ENCODE results near the gene ATRX.
"Not testable (repeated sequence)": the region's sequence is repeated elsewhere in the genome, so short reads cannot be mapped to it uniquely, and the experiment has no call there.

ATRX gene

GRCh38 chrX:77731821-77732419 is 54.1 kb downstream of the ATRX start:
- DNase-seq (ENCODE audit: low read depth) = no peak

DNA sequence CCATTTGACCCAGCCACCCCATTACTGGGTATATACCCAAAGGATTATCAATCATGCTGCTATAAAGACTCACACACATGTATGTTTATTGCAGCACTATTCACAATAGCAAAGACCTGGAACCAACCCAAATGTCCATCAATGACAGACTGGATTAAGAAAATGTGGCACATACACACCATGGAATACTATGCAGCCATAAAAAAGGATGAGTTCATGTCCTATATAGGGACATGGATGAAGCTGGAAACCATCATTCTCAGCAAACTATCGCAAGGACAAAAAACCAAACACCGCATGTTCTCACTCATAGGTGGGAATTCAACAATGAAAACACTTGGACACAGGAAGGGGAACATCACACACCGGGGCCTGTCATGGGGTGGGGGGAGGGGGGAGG is 59.9 kb downstream of the ATRX start:
- DNase-seq (ENCODE audit: low read depth) = not testable (repeated sequence)

- no peak for DNase-seq (ENCODE audit: low read depth)
These were observed 62.3 kb downstream of the ATRX start for GRCh38 chrX:77723681-77724080.

DNA sequence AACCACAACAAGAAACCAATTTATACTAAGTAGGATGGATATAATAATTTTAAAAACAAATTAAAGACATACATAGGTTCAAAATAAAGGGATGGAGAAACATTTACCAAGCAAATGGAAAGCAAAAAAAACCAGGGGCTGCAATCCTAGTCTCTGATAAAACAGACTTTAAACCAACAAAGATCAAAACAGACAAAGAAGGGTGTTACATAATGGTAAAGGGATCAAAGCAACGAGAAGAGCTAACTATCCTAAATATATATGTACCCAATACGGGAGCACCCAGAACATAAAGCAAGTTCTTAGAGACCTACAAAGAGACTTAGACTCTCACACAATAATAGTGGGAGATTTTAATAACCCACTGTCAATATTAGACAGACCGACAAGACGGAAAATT is 66.6 kb downstream of the ATRX start:
- no peak for DNase-seq (ENCODE audit: low read depth)

- DNase-seq (ENCODE audit: low read depth) = no peak
These were observed 81.1 kb downstream of the ATRX start for GRCh38 chrX:77704881-77705280.

GRCh38 chrX:77698242-77698641 is 87.8 kb downstream of the ATRX start:
- DNase-seq (ENCODE audit: low read depth) = no peak

DNA sequence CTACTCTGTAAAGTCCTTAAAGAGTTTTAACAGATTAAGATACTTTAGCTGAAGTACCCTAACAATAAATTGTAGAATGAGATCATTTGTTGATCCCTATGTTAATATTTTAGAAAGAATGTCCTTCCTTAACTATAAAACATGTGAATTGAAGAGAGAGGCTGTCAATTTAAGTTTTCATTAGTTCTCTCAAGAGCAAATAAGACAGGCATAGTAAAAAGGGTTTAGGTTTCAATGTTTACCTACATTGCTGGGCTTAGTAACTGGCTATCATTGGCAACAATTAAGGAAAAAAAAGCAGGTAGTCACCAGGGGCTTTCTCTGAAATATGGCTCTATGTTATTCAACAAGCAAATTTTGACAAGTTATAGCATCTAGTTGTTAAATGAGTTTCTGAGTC is 91.5 kb downstream of the ATRX start:
- no peak for DNase-seq (ENCODE audit: low read depth)

DNA sequence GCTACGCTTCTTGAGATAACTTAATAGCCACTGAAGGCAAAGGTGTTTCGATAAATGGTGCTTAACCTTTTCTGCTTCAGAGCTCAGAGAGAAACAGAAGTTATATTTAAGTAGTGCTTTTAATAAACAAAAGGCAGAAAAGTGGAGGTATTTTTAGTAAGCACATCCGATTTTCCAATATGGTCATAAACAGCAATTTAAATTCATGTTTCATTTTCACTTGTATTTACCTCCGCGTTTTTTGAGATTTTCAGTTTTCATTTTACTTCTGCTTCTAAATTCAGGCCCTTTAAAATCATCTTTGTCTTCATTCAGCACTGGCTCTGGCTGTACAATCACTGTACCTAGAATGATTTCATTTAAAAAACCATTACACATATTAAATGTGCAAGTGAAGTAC is 92.4 kb downstream of the ATRX start:
- DNase-seq (ENCODE audit: low read depth) = no peak

GRCh38 chrX:77691916-77692315 is 94.1 kb downstream of the ATRX start:
- DNase-seq (ENCODE audit: low read depth) = no peak

DNA sequence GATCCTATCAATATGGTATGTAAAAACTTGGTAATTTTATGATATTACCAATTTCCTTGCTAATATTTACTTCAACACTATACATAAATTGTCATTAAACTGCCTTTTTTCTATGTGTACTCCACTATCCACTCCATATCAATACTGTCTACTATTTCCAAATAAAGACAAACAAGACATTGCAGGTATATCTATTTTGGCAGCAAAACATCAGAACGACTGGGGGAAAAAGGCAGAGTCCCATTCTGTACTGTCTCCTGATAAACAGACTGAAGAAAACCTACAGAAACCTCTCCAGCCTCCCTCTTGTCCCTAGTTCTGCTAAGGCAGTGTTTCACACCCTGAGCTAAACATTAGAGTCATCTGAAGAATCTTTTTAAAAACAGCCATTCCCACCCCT is 96.6 kb downstream of the ATRX start:
- no peak for DNase-seq (ENCODE audit: low read depth)

DNA sequence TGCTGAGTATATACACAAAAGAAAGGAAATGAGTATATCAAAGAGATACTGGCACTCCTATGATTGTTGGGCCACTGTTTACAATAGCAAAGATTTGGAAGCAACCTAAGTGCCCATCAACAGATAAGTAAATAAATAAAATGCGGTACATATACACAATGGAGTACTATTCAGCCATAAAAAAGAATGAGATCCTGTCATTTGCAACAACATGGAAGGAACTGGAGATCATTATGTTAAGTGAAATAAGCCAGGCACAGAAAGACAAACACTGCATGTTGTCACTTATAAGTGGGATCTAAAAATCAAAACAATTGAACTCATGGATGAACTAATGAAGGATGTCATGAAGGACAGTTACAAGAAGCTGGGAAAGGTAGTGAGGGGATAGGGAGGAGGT is 100.3 kb downstream of the ATRX start:
- DNase-seq (ENCODE audit: low read depth) = not testable (repeated sequence)

- DNase-seq (ENCODE audit: low read depth) = no peak
These were observed 106.9 kb downstream of the ATRX start for GRCh38 chrX:77679144-77679543.

DNA sequence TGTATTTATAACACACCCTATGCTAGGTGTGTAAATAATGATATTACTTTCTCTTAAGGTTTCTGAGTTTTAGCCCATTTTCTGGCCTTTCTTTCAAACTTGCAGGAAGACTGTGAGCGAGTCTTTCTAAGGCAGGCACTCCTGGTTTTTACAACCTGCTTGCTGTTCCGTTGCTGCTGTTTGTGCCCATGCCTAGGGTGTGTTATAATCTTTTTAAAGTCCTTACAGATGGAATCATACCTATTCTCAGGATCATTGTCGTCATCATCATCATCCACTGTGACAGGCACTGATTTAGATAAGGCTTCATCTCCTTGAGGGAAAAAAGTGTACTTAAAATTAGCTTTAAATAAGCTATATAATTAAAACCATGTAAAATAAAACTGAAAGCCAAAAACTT is 110.0 kb downstream of the ATRX start:
- DNase-seq (ENCODE audit: low read depth) = no peak

- DNase-seq (ENCODE audit: low read depth) = no peak
These were observed 117.4 kb downstream of the ATRX start for GRCh38 chrX:77668391-77669237.

GRCh38 chrX:77658886-77659285 is 127.1 kb downstream of the ATRX start:
- no peak for DNase-seq (ENCODE audit: low read depth)

GRCh38 chrX:77652095-77652494 is 133.9 kb downstream of the ATRX start:
- no peak for DNase-seq (ENCODE audit: low read depth)

GRCh38 chrX:77640702-77641101 is 145.3 kb downstream of the ATRX start:
- no peak for DNase-seq (ENCODE audit: low read depth)

DNA sequence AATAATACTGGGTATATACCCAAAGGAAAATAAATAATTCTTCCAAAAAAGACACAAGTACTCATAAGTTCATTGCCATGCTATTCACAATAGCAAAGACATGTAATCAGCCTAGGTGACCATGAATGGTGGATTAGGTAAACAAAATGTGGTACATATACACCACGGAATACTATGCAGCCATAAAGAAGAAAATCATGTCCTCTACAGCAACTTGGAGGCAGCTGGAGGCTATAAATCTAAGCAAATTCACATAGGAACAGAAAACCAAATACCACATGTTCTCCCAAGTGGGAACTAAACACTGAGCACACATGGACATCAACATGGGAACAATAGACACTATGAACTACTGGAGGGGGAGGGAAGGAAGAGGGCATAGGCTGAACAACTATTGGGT is 146.2 kb downstream of the ATRX start:
- DNase-seq (ENCODE audit: low read depth) = no peak

DNA sequence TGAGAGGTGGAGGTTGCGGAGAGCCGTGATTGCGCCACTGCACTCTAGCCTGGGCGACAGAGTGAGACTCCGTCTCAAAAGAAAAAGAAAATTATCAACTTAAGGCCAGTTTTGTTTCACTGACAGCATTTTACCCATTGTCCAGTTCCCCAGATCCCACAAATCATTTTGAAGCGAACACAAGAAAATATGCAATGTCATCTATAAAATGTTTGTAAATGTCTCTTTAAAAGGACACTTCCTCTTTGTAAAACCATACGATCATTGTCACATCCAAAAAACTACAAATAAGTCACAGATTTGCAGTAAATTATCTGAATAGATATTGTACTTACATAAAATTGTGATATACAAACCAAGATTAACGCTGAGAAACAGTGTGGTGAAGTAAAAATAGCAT is 147.6 kb downstream of the ATRX start:
- DNase-seq (ENCODE audit: low read depth) = no peak

DNA sequence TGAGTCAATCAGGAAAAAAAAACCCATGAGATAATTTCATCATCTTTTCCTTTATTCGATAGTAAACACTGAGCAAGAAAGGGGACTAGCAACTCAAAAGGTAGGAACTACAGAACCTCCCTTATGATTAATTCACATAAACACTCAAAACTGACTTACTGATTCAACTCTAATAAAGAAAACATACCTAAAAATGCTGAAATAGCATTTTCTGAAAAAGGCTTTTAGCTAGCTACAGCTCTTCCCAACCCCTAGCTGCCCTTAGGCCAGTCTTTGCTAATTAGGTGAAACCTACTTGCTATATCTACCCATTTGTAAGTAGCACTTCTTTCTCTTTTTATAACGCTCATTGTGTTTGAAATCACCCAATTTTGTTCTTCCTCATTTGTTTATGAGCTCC is 150.6 kb downstream of the ATRX start:
- no peak for DNase-seq (ENCODE audit: low read depth)

DNA sequence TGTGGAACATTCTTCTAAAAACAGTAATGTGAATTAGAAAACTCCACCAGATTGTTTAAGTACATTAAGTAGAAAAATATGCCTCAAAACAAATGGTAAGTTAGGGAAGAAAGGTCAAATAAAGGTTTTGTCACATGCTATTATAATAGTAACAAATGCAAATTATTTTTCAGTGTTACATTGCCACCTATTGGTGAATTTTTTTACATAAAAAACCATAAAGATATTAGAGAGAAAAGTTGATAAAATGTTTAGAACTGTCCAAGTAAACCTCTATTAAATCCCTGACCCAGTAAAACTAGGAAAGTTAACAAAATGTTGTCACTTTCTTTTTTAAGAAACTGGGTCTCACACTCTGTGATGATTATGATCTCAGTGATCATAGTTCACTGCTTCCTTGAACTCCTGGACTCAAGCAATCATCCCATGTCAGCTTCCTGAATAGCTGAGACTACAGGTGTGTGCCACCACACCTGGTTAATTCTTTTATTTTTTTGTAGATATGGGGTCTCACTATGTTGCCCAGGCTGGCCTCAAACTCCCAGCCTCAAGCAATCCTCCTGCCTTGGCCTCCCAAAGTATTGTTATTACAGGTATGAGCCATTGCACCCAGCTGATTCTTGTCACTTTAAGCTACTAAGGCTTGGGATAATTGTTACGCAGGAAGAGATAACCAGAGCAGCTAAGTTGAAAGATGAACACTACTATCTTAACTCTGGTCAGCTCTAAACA is 157.6 kb downstream of the ATRX start:
- DNase-seq (ENCODE audit: low read depth) = no peak

- DNase-seq (ENCODE audit: low read depth) = no peak
These were observed 163.3 kb downstream of the ATRX start for GRCh38 chrX:77622672-77623071.

DNA sequence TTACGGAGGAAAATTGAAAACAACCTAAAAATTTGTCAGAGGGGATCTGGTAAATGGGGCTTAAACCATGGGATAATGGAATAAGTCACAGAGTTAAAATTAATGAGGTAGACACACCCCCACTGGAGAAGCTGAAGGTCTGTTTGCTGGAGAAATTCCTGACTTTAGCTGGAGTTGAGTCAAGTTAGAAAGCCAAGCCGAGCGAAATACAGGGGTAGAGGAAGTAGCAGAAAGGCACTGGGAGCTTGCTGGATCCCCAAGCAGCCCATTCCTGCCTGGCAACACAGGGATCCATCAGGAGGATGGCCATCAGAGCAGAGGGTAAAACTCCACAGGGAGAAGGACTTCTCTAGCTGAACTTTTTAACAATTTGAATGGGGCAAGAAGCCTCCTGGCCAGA is 163.8 kb downstream of the ATRX start:
- no peak for DNase-seq (ENCODE audit: low read depth)

All from stimulated activated CD4-positive, alpha-beta T cell treated with anti-CD3 and anti-CD28 coated beads, Interleukin-2, amount 100 ng/mL, for 4 hours (primary cell).